Stomach (tissue), 9 donors: Measurements from ENCODE around the gene HLA-F. TPM values are rescaled to one million over a fixed set of nuclear protein-coding genes. Genes with fewer than 3 reads are reported as not detected.

Experiments
- DNase-seq, 2 donors: peaks; one replicate each; pipeline versions ENCODE4 v3.0.0 to v3.0.0-alpha.2; 2013 to 2019
- H3K27ac ChIP-seq, 5 donors: fragments of 200-600 bp in 4 of 5; sonication (generic) in 4 of 5; one replicate each; pipeline ENCODE4 v1.5.1; 2013 to 2019; ENCODE audit warnings: mild to moderate bottlenecking in 1 of 5, moderate library complexity in 1 of 5
- H3K27me3 ChIP-seq, 3 donors: fragments of 200-600 bp; sonication (generic); one replicate each; pipeline ENCODE4 v1.5.1; 2017 to 2019; ENCODE audit warnings: mixed run types in 1 of 3
- H3K36me3 ChIP-seq, 4 donors: fragments of 200-600 bp; sonication (generic); 1 replicate in 3 of 4; 2 replicates in 1 of 4; pipeline ENCODE4 v1.5.1; 2016 to 2019
- H3K4me1 ChIP-seq, 4 donors: fragments of 200-600 bp; sonication (generic); one replicate each; pipeline ENCODE4 v1.5.1; 2016 to 2019
- H3K4me3 ChIP-seq, 4 donors: fragments of 200-600 bp; sonication (generic) in 3 of 4; one replicate each; pipeline ENCODE4 v1.5.1; 2016 to 2019; ENCODE audit warnings: mild to moderate bottlenecking in 1 of 4
- H3K9me3 ChIP-seq, 4 donors: fragments of 200-600 bp; sonication (generic); one replicate each; pipeline ENCODE4 v1.5.1; 2016 to 2019
- CTCF ChIP-seq, 7 experiments: fragments of 450-650 bp in 4 of 7; fragments of 200-600 bp in 3 of 7; sonication (generic) in 3 of 7; IDR thresholded peaks; one replicate each; pipeline ENCODE4 v1.5.1; 2016 to 2019; ENCODE audit warnings: antibody characterized with exemption in 7 of 7, control low read depth in 2 of 7, mild to moderate bottlenecking in 1 of 7
- EP300 ChIP-seq: sonication (generic); formaldehyde crosslinking; IDR thresholded peaks from one replicate; pipeline ENCODE4 v1.6.1; 2017; ENCODE audit warnings: antibody characterized with exemption
- POLR2A ChIP-seq, 4 donors: fragments of 450-650 bp; IDR thresholded peaks; one replicate each; pipeline ENCODE4 v1.6.1; 2016; ENCODE audit warnings: antibody characterized with exemption in 4 of 4, control low read depth in 2 of 4, mild to moderate bottlenecking in 1 of 4, moderate library complexity in 1 of 4
- POLR2AphosphoS5 ChIP-seq, 3 donors: sonication (generic); formaldehyde crosslinking; IDR thresholded peaks; one replicate each; pipeline ENCODE4 v1.6.1; 2016; ENCODE audit warnings: antibody characterized with exemption in 3 of 3
- WGBS, 5 donors: extraction: QIAGEN DNeasy Blood & Tissue Kit in 3 of 5; methylation state at CpG; one replicate each; pipeline versions ENCODE4 v1.1.5 to v1.1.7; 2013 to 2018; 5-methylcytosine and 5-hydroxymethylcytosine counted together
- intact Hi-C: fragments of 100-400 bp; cut with DNase I; formaldehyde crosslinking; loops from one replicate; pipeline ENCODE4 v1.15.1; 2023; ENCODE audit warnings: low total_unique reads
- polyA plus RNA-seq, 3 donors: library from polyadenylated mRNA; stranded (reverse); fragments of 200-250 nt; gene quantifications; one replicate each; pipeline ENCODE4 v1.2.3, GENCODE V29; 2013
- total RNA-seq, 5 donors: library from RNA; depleted of rRNA; stranded (reverse); fragments of >200 nt; gene quantifications; one replicate each; pipeline versions ENCODE4 v1.1.0 to v1.2.3, GENCODE V29; 2014 to 2016
- donor health status: healthy with polysubstance abuse.
- donor health status: Bipolar disorder and iron deficiency.
- donor health status: healthy.

Gene HLA-F
- total and polyA plus RNA-seq, 8 donors: 17.2 to 164 (median 96.6) TPM

GRCh38 chr6:29745386-29745785 is 22.2 kb downstream of the HLA-F start:
- no peak overlapping the region for H3K27ac ChIP-seq
- peaks cover 17 to 22% (median 21%) of the 10 kb centered on the region in 4 donors for H3K4me1 ChIP-seq
- H3K4me3 ChIP-seq: no peak overlapping the region
- no peaks in the 10 kb centered on the region for H3K9me3 ChIP-seq
- no peak for DNase-seq
- no peak for TF ChIP-seq POLR2A (IDR thresholded peaks at IDR 0.05)
- no peak for TF ChIP-seq CTCF (IDR thresholded peaks at IDR 0.05)
- no peak for TF ChIP-seq POLR2AphosphoS5 (IDR thresholded peaks at IDR 0.05)
- TF ChIP-seq EP300: no peak
- intact Hi-C loops: no loop called here
- H3K36me3 ChIP-seq: peaks cover 0 to 16% (median 8%) of the 10 kb centered on the region in 4 donors
- WGBS, 5 donors: 67 to 91% (median 75%) methylated on average over 3 of the region's 3 CpGs
- no peaks in the 10 kb centered on the region for H3K27me3 ChIP-seq

- no peak for TF ChIP-seq POLR2A (IDR thresholded peaks at IDR 0.05)
- TF ChIP-seq POLR2AphosphoS5 (IDR thresholded peaks at IDR 0.05): no peak
- no peak for TF ChIP-seq CTCF (IDR thresholded peaks at IDR 0.05)
- TF ChIP-seq EP300: no peak
Measured at GRCh38 chr6:29745855-29746449, 22.7 kb downstream of the HLA-F start.

GRCh38 chr6:29746846-29747687 is 23.8 kb downstream of the HLA-F start:
- Histone ChIP-seq H3K4me3 (no peak overlapping the region), H3K4me1 (peaks cover 21 to 30% (median 25%) of the 10 kb centered on the region in 4 donors), H3K27me3 (no peaks in the 10 kb centered on the region), H3K36me3 (peaks cover 0 to 16% (median 6%) of the 10 kb centered on the region in 4 donors), H3K9me3 (no peaks in the 10 kb centered on the region), H3K27ac (no peak overlapping the region)
- TF ChIP-seq POLR2A (IDR thresholded peaks at IDR 0.05): no peak
- TF ChIP-seq CTCF (IDR thresholded peaks at IDR 0.05): no peak
- TF ChIP-seq EP300: no peak
- TF ChIP-seq POLR2AphosphoS5 (IDR thresholded peaks at IDR 0.05): no peak
- intact Hi-C loops: no loop called here
- DNase-seq: no peak
- WGBS, 5 donors: 73 to 92% (median 85%) methylated on average over 15 to 16 of the region's 16 CpGs

More at GRCh38 chr6:29745855-29746449, 22.7 kb downstream of the HLA-F start:
- peaks cover 0 to 16% (median 8%) of the 10 kb centered on the region in 4 donors for H3K36me3 ChIP-seq
- no peak overlapping the region for H3K27ac ChIP-seq
- WGBS, 5 donors: 72 to 97% (median 83%) methylated on average over 4 of the region's 4 CpGs
- DNase-seq: no peak
- no peaks in the 10 kb centered on the region for H3K27me3 ChIP-seq
- H3K4me1 ChIP-seq: peaks cover 17 to 22% (median 21%) of the 10 kb centered on the region in 4 donors
- H3K9me3 ChIP-seq: no peaks in the 10 kb centered on the region
- no peak overlapping the region for H3K4me3 ChIP-seq
- intact Hi-C loops: no loop called here

GRCh38 chr6:29747688-29748250 is 24.5 kb downstream of the HLA-F start:
- Histone ChIP-seq H3K27me3 (no peaks in the 10 kb centered on the region), H3K4me1 (peaks cover 23 to 33% (median 27%) of the 10 kb centered on the region in 4 donors), H3K9me3 (no peaks in the 10 kb centered on the region), H3K36me3 (peaks cover 0 to 16% (median 6%) of the 10 kb centered on the region in 4 donors), H3K27ac (peak overlapping the region in 1 of 5 donors; percentile 84), H3K4me3 (peak overlapping the region; percentile 70 to 83 (median 76))
- intact Hi-C loops: no loop called here
- DNase-seq: no peak
- 75 to 84% (median 80%) methylated on average over 8 of the region's 8 CpGs for WGBS, 5 donors
- no peak for TF ChIP-seq EP300
